Measurements from ENCODE around the gene SLC41A2.

DNA sequence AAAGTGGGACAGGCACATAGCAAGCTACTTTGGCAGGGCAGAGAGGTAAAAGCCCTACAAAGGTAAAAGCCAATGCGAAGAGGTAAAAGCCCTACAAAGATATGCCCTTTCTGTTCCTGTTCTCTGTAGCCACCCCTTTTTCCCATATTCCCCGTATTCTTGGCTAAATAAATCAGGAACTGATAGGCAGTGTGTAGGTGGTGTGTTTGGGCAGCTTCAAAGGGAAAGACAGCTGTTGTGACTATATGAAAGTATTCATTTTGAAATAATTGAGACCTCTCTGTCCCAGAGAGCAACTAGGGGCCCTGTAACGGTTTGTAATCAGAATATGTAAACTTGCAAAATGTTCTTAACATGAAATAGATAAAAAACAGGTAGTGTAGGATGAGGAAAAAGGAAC, 11.3 kb upstream of the SLC41A2 start:
- TF ChIP-seq, protein P1, sequence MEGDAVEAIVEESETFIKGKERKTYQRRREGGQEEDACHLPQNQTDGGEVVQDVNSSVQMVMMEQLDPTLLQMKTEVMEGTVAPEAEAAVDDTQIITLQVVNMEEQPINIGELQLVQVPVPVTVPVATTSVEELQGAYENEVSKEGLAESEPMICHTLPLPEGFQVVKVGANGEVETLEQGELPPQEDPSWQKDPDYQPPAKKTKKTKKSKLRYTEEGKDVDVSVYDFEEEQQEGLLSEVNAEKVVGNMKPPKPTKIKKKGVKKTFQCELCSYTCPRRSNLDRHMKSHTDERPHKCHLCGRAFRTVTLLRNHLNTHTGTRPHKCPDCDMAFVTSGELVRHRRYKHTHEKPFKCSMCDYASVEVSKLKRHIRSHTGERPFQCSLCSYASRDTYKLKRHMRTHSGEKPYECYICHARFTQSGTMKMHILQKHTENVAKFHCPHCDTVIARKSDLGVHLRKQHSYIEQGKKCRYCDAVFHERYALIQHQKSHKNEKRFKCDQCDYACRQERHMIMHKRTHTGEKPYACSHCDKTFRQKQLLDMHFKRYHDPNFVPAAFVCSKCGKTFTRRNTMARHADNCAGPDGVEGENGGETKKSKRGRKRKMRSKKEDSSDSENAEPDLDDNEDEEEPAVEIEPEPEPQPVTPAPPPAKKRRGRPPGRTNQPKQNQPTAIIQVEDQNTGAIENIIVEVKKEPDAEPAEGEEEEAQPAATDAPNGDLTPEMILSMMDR (conservative IDR thresholded peaks at IDR 0.05; ENCODE audit: low read length): no peak
- TF ChIP-seq EZH2phosphoT487 (IDR thresholded peaks at IDR 0.05; ENCODE audit: borderline replicate concordance, low read depth, low read length): no peak
